ENCODE measurements around the gene ADAMTS2. TPM values are rescaled to one million over a fixed set of nuclear protein-coding genes. Genes with fewer than 3 reads are reported as not detected.

ADAMTS2 gene
- polyA plus RNA-seq, 3 donors = 0.74 to 2.3 TPM; not detected in 1

- WGBS (ENCODE audit: insufficient coverage) = 85% methylated on average over 12 of the region's 13 CpGs
- peaks cover 9 to 31% (median 17%) of the 10 kb centered on the region in 3 donors for H3K27me3 Mint-ChIP-seq (ENCODE audit: low read depth in 3 of 3)
- no peaks in the 10 kb centered on the region for H3K79me2 ChIP-seq (ENCODE audit: insufficient read depth, low read length)
- DNase-seq = no peak
- H3K36me3 ChIP-seq (replicated peaks in 1 of 2; ENCODE audit: control insufficient read depth in 1 of 2, insufficient read depth in 2 of 2, low read length in 2 of 2) = no peaks in the 10 kb centered on the region
- TF ChIP-seq CTCF (IDR thresholded peaks at IDR 0.05) = no peak
- no peak overlapping the region for H2AFZ ChIP-seq (ENCODE audit: insufficient read depth, low read depth, low read length, poor library complexity, severe bottlenecking)
- H3K27me3 ChIP-seq (ENCODE audit: control insufficient read depth in 2 of 2, insufficient read depth in 2 of 2, low read length in 2 of 2) = peaks cover 0 to 7% of the 10 kb centered on the region in 2 donors
- H3K4me2 ChIP-seq (replicated peaks; ENCODE audit: extremely low read depth, low read length, poor library complexity, severe bottlenecking) = no peak overlapping the region
- no peak overlapping the region for H3K4me3 ChIP-seq (replicated peaks in 1 of 3; ENCODE audit: low read depth in 2 of 3, low read length in 3 of 3)
- intact Hi-C loops (cut with micrococcal nuclease) = no loop called here
- no peaks in the 10 kb centered on the region for H3K4me1 Mint-ChIP-seq
- H3K4me1 ChIP-seq (ENCODE audit: control insufficient read depth in 1 of 2, insufficient read depth in 2 of 2, low read length in 2 of 2) = no peaks in the 10 kb centered on the region
- H3K9me3 Mint-ChIP-seq = peaks cover 0 to 3% (median 0%) of the 10 kb centered on the region in 7 donors
- no peaks in the 10 kb centered on the region for H3K36me3 Mint-ChIP-seq
- H3K4me3 Mint-ChIP-seq = no peak overlapping the region
- H3K27ac ChIP-seq (ENCODE audit: low read depth in 1 of 2, low read length in 2 of 2) = no peak overlapping the region
- H4K20me1 ChIP-seq (ENCODE audit: insufficient read depth, low read length) = no peaks in the 10 kb centered on the region
- no peak overlapping the region for H3K9ac ChIP-seq (ENCODE audit: insufficient read depth, low read length, poor library complexity, severe bottlenecking)
- H3K9me3 ChIP-seq (replicated peaks in 1 of 2; ENCODE audit: control insufficient read depth in 1 of 2, insufficient read depth in 1 of 2, low read length in 2 of 2) = no peaks in the 10 kb centered on the region
- peak overlapping the region in 1 of 7 donors; percentile 55 for H3K27ac Mint-ChIP-seq
Measured at GRCh38 chr5:179332741-179333290, 12.4 kb downstream of the ADAMTS2 start.

- Mint-ChIP-seq H3K27me3 (ENCODE audit: low read depth in 3 of 3) (peaks cover 14 to 34% (median 17%) of the 10 kb centered on the region in 3 donors), H3K36me3 (no peaks in the 10 kb centered on the region), H3K27ac (peak overlapping the region in 1 of 7 donors; percentile 35), H3K4me1 (no peaks in the 10 kb centered on the region), H3K4me3 (no peak overlapping the region), H3K9me3 (no peaks in the 10 kb centered on the region)
- no peaks in the 10 kb centered on the region for H3K79me2 ChIP-seq (ENCODE audit: insufficient read depth, low read length)
- no peaks in the 10 kb centered on the region for H4K20me1 ChIP-seq (ENCODE audit: insufficient read depth, low read length)
- TF ChIP-seq CTCF (IDR thresholded peaks at IDR 0.05) = no peak
- WGBS (ENCODE audit: insufficient coverage) = 87% methylated on average over 5 of the region's 8 CpGs
- no peak overlapping the region for H3K27ac ChIP-seq (ENCODE audit: low read depth in 1 of 2, low read length in 2 of 2)
- intact Hi-C loops (cut with micrococcal nuclease) = no loop called here
- H3K4me1 ChIP-seq (ENCODE audit: control insufficient read depth in 1 of 2, insufficient read depth in 2 of 2, low read length in 2 of 2) = no peaks in the 10 kb centered on the region
- H3K4me3 ChIP-seq (replicated peaks in 1 of 3; ENCODE audit: low read depth in 2 of 3, low read length in 3 of 3) = no peak overlapping the region
- H3K4me2 ChIP-seq (replicated peaks; ENCODE audit: extremely low read depth, low read length, poor library complexity, severe bottlenecking) = no peak overlapping the region
- H3K9ac ChIP-seq (ENCODE audit: insufficient read depth, low read length, poor library complexity, severe bottlenecking) = no peak overlapping the region
- H3K9me3 ChIP-seq (replicated peaks in 1 of 2; ENCODE audit: control insufficient read depth in 1 of 2, insufficient read depth in 1 of 2, low read length in 2 of 2) = no peaks in the 10 kb centered on the region
- H3K27me3 ChIP-seq (ENCODE audit: control insufficient read depth in 2 of 2, insufficient read depth in 2 of 2, low read length in 2 of 2) = peaks cover 0 to 7% of the 10 kb centered on the region in 2 donors
- H3K36me3 ChIP-seq (replicated peaks in 1 of 2; ENCODE audit: control insufficient read depth in 1 of 2, insufficient read depth in 2 of 2, low read length in 2 of 2) = no peaks in the 10 kb centered on the region
- H2AFZ ChIP-seq (ENCODE audit: insufficient read depth, low read depth, low read length, poor library complexity, severe bottlenecking) = no peak overlapping the region
- DNase-seq = no peak
Measured at GRCh38 chr5:179331591-179332375, 13.5 kb downstream of the ADAMTS2 start.
